Measurements from ENCODE around the gene PLCB1.
"Not testable (repeated sequence)": the region's sequence is repeated elsewhere in the genome, so short reads cannot be mapped to it uniquely, and the experiment has no call there.

The PLCB1 gene

GRCh38 chr20:8578161-8578865 is 446.2 kb downstream of the PLCB1 start:
- peak; percentile 17 for DNase-seq

DNA sequence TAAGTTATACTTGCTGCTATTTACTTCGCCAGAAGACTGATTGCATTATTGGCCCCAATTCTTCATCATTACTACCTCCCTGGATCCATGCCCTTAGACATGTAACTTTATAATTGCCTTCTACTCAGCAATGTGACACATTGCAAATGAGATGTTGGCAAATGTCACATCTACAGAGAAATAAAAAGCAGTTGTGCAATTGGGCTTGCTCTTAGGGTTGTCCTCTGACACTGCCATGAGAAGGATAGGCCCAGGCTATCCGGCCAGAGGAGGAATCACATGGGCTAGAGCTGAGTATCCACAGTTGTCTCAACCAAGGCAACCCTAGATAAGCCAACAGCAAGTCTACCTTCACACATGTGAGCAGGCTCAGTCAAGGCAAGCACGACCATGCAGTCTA is 447.0 kb downstream of the PLCB1 start:
- DNase-seq, result no peak

DNA sequence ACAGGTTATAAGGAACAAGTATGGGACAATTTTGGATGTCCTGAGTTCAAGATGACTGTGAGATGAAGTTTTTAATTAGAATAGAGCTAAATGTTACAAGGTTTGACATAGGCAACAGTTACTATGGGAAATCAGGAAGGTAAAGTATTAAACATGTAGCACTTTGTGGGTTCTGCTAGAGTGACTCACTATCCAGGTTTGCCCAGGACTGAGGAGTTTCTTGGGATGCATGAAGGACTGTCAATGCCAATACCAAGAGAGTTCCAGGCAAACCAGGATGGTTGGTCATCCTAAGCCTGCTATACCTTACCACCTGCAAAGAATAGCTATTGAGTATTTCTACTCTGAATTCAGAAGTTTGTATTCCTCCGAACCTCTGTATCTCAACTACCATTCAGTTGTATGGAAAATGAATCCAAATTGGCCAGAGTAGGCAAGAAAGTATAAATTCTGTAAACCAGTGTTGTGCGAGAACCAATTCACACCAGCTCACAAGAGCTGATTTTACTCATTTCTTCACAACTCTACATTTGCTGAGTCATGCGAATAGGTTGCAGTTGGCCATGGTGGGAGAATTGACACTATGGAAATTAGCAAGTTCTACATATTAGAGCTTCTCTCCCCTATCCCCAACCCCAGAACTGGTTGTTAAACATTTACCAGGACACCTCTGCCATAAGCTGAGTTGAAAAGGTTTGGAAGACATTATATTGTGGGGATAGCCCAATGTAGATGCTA is 449.5 kb downstream of the PLCB1 start:
- no peak for DNase-seq

DNA sequence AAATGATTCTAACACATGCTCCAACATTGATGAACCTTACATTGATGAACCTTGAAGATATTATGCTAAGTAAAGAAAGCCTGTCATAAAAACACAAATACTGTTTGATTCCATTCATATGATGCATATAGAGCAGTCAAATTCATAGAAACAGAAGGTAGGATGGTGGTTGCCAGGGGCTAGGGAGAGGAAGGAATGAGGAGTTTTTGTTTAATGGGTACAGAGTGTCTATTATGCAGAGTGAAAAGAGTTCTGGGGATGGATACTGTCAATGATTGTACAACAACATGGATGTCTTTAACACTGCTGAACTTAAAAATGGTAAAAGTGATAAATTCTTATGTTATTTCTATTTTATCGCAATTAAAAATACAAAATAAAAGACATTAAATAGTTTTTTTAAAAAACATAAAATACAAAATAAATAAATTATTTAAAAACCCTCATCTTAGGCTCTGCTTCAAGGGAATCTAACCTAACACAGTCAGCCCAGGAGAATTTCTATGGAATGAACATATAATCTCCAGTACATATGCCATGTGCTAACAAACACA is 451.0 kb downstream of the PLCB1 start:
- no peak for DNase-seq

DNA sequence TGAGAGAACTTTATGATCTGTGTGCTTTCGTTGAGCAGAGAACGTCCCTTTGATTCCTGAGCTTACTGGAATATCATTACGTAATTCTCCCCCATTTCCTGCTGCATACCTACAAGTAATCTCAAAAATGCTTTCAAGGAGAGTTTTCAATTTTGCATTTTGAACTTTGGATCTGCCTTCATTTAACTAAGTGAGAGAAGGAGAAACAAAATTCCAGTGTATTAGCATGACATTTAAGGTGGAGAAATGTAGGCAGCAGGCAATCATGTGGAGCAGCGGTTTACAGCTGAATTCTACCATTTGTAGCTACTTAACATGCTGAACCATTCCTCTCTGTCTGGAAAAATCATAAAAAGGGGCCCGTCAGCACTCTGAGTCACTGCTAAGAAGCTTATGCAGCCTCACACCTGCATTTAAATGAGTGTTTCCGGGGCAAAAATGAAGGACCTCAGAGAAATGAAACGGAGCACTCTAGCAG is 451.5 kb downstream of the PLCB1 start:
- peak; percentile 11 for DNase-seq

- DNase-seq, result no peak
These were observed 455.2 kb downstream of the PLCB1 start for GRCh38 chr20:8587251-8587650.

DNA sequence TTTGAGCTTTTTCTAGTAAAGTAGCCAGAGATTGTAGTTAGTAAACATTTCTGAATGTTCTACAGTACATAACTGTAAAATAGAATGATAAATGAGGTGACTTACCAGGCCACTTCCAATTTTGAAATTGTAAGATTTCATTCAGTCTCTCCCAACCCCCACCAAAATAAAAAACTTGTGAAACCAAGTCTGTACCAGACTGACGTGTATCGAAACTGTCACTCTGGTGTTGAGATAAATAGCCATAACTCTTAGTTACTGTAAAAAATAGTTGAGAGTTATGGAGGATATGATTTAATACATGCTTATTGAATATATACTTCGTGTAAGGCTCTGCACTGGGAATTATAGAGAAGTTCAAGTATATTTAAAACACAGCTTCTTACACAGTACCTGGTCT is 455.7 kb downstream of the PLCB1 start:
- DNase-seq, result no peak

GRCh38 chr20:8589956-8590355 is 457.9 kb downstream of the PLCB1 start:
- DNase-seq, result peak; percentile 23

GRCh38 chr20:8600910-8601541 is 469.0 kb downstream of the PLCB1 start:
- DNase-seq, result not testable (repeated sequence)

DNA sequence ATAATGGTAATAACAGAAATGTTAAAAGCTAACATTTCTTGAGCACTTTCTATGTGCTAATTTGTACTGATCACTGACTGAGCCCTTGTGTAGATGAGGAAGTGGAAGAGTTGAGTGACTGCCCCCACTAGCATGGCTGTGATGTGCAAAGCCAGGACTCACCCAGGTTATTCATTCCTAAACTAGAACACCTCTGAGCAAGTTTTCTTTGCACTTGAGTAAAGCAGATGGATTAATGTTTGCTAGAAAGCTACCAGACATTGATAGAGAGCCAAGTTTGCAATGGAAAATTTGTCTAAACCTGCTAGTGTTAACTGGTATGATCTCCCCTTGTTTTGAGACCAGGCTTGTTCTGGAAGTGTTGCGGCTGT is 469.5 kb downstream of the PLCB1 start:
- peak; percentile 8 for DNase-seq

DNA sequence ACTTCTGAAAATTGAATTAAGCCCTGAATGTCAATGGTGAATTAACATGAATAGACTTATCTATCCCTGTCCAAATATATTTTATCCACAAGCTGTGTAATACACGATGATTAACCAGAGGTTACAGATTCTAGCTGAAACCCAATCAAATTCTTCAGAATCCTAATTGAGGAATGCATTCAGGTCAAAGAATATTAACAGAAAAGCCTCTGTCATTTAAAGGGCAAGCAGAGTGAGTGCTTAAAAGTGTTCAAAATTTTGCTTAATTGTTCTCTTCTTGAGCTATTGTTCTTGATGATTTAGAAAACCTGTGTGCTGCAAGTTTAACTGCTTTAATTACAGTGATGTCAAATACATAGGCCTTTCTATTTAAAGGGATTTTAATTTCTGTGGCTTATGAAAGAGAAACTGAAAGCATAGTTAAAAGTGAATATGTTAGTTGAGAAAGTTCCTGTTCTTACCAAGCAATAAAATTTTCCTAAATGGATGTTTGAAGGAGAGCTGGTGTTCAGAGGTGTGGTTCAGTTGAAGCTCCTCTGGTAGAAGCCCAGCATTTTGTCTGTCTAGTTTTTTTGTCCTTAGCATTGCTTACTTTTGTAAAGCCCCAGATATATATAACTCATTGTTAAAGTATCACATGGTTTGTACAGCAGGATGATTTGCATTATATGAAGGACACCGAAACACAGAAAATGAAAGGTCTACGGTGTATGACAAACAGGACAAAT is 470.5 kb downstream of the PLCB1 start:
- peak; percentile 14 for DNase-seq

GRCh38 chr20:8608470-8608869 is 476.4 kb downstream of the PLCB1 start:
- no peak for DNase-seq

DNA sequence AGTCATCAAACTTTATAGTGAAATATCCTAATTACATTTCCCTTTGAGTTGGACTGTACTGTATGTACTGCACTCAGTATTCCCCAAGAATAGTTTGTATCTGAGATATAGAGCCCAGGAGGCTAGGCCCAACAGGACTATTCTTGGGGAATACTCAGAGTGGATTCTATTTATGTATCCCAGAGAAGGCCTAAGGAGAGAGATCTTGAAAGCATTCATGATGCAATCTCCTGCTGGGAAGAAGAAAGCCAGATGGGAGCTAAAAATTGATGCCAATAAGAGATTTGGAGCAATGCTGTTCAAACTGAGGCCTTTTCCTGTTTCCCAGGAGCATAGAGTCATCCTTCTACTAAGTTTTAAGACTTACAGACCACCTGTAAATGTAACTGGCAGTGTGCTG is 484.7 kb downstream of the PLCB1 start:
- no peak for DNase-seq

DNA sequence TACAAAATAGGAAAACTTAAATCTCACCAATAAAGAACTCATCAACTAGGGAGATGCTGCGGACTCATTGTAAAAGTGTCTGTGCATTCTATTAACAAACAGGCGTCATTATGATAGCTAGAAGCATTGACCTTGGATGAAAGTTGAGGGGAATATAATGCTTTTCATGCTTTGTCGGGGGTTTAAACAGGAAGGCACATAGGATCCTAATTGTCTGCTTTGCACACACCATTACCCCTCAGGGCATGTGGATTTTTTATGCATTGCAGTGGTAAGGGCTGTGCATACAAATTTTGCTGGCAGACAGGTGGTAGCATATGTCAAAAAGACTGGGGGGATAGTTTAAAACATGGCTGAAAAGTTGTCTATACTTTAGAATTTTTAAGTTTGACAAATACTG is 488.9 kb downstream of the PLCB1 start:
- no peak for DNase-seq

- DNase-seq, result no peak
These were observed 492.0 kb downstream of the PLCB1 start for GRCh38 chr20:8624046-8624445.

DNA sequence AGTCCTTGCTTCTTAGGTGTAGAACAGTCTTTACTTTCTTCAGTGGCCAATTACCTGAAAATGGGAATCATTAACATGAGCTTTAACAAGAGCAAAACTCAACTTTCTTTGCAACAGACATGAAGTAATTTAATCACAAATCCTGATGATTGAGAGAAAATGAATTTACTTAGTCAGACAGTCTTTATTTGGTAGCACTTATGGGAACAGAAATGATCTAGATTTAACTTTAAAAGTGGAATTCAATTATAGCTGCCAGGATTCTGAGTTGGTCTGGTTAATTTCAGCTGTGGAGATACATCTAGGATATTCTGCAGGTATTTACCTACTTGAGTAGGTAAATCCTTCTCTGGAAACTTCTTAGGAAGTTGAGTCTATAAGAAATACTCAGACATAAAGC is 492.6 kb downstream of the PLCB1 start:
- DNase-seq, result no peak

DNA sequence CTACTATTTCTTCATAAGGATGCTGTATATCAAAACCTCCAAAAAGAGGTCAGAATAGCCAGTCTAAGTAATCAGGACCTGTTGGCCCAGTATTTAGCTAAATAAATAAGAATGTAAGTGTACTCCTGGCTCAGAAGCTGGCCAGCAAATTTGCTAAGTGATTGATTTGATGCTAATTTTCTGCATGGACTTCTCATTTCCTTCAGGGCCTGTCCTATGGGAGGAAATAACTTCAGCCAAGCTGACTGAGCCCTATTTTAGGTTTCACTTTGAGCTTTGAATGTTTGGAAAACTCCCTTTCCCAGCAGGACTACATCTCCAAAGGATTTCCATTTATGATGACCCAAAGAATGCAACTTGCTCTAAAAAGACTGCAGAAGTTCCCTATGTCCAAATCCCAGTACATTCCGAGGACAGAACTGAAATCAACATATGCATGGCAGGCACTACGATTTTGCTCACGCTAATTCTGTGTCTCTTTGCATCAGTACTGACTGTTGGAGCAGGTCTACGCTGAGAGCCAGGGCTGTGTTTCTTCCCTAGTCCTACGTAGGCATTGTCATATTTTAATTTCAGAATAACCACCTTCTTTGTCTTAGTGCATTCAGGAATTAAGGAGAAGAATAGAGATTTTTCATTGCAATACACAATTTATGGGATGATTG is 495.4 kb downstream of the PLCB1 start:
- no peak for DNase-seq

GRCh38 chr20:8631271-8631670 is 499.2 kb downstream of the PLCB1 start:
- no peak for DNase-seq

DNA sequence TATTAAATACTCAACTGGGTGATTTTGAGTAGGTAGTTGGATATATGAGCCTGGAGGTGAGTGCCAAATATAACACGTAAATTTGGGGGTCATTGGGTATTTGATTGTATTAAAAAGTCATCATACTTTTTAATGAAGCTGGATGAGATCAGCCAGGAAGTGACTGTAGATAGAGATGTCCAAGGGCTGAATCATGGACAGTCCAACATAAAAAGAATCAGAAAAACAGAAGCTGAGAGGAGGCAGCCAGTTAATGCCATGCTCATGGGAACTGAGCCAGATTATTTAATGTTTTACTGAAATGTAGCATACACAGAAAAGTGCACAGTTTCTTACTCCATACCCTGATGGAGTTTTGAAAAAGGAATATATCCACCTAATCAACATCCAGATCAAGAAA is 501.3 kb downstream of the PLCB1 start:
- peak; percentile 39 for DNase-seq

GRCh38 chr20:8635048-8635572 is 503.0 kb downstream of the PLCB1 start:
- DNase-seq, result no peak

- DNase-seq, result no peak
These were observed 503.8 kb downstream of the PLCB1 start for GRCh38 chr20:8635837-8636236.

DNA sequence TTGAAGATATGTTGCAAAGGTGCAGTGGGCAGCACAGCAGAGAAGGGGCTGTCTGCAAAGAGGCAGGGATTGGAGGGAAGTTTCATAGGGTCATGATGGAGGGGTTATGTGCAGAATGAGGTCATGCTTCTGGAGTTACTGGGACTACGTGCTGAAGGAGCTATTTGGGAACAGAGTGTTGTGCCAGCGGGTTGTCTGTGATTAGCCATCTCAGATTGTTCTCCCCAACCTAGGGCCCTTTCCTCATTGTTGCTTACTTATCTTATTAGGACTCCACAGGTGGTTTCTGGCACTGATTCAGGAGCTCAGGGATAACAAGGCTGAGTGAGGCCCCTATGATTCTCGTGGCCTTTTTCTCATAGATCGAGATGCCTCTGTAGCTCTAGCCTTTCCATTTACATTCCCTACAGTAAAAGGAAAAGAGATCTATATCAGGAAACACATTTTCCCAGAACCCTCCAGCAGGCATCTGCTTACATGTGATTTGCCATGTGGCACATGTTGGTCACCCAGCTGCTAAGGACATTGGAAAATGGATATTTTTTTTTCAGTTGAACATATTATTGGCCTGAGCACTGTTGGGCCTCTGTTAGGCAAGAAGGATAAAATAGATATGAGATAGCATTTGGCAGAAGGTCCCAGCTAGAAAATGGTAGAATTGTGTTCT is 507.2 kb downstream of the PLCB1 start:
- DNase-seq, result no peak
